H9 (cell line): ENCODE data around the gene HOXB1. TPM values are rescaled to one million over a fixed set of nuclear protein-coding genes. Genes with fewer than 3 reads are reported as not detected.

Experiments
- DNase-seq: peaks from one replicate; pipeline ENCODE4 v3.0.0-alpha.2; 2017
- H2AFZ ChIP-seq: one replicate; pipeline ENCODE4 v1.6.1; 2013; ENCODE audit warnings: mild to moderate bottlenecking, low read length, control low read depth, moderate library complexity
- H2AK5ac ChIP-seq: 2 replicates; pipeline ENCODE4 v1.6.1; 2013; ENCODE audit warnings: low read length, control low read depth, mixed read lengths; ENCODE audit not compliant: insufficient read length
- H2BK120ac ChIP-seq: one replicate; pipeline ENCODE4 v1.6.1; 2013; ENCODE audit warnings: low read depth, mild to moderate bottlenecking, low read length, control low read depth, inconsistent platforms; ENCODE audit not compliant: poor library complexity, severe bottlenecking
- H2BK12ac ChIP-seq: 2 replicates; pipeline ENCODE4 v1.6.1; 2013; ENCODE audit warnings: low read length, control low read depth, mixed read lengths, low read depth; ENCODE audit not compliant: insufficient read length
- H2BK15ac ChIP-seq: 2 replicates; pipeline ENCODE4 v1.6.1; 2013; ENCODE audit warnings: low read depth, low read length, control low read depth
- H2BK20ac ChIP-seq: one replicate; pipeline ENCODE4 v1.6.1; 2013; ENCODE audit warnings: low read depth, mild to moderate bottlenecking, low read length, control low read depth, inconsistent platforms; ENCODE audit not compliant: poor library complexity, severe bottlenecking
- H2BK5ac ChIP-seq: 2 replicates; pipeline ENCODE4 v1.6.1; 2013; ENCODE audit warnings: low read length, control low read depth, mixed read lengths; ENCODE audit not compliant: insufficient read length
- H3K14ac ChIP-seq: 2 replicates; pipeline ENCODE4 v1.6.1; 2013; ENCODE audit warnings: low read length, control low read depth; ENCODE audit not compliant: insufficient read depth
- H3K18ac ChIP-seq: 2 replicates; pipeline ENCODE4 v1.6.1; 2013; ENCODE audit warnings: low read depth, mild to moderate bottlenecking, mixed read lengths, low read length, control low read depth; ENCODE audit not compliant: insufficient read length
- H3K23ac ChIP-seq: 2 replicates; pipeline ENCODE4 v1.6.1; 2013; ENCODE audit warnings: low read length, control low read depth, mixed read lengths, low read depth; ENCODE audit not compliant: insufficient read length
- H3K23me2 ChIP-seq: 2 replicates; pipeline ENCODE4 v1.6.1; 2013; ENCODE audit warnings: low read depth, mild to moderate bottlenecking, mixed read lengths, low read length, control low read depth; ENCODE audit not compliant: insufficient read length, poor library complexity, severe bottlenecking
- H3K27ac ChIP-seq: 2 replicates; pipeline ENCODE4 v1.5.1; 2013; ENCODE audit warnings: low read length, control low read depth, mixed read lengths, low read depth; ENCODE audit not compliant: insufficient read length
- H3K27me3 ChIP-seq: 2 replicates; pipeline ENCODE4 v1.6.1; 2013; ENCODE audit warnings: low read length, control low read depth, inconsistent platforms; ENCODE audit not compliant: insufficient read depth
- H3K4ac ChIP-seq: 2 replicates; pipeline ENCODE4 v1.6.1; 2013; ENCODE audit warnings: low read depth, mild to moderate bottlenecking, control low read depth, inconsistent platforms, low read length, moderate library complexity
- H3K4me1 ChIP-seq: 2 replicates; pipeline ENCODE4 v1.6.1; 2013; ENCODE audit warnings: low read length, control low read depth, inconsistent platforms; ENCODE audit not compliant: insufficient read depth
- H3K4me2 ChIP-seq: 2 replicates; pipeline ENCODE4 v1.6.1; 2013; ENCODE audit warnings: low read length, control low read depth, mixed read lengths; ENCODE audit not compliant: insufficient read length, insufficient read depth
- H3K56ac ChIP-seq: 2 replicates; pipeline ENCODE4 v1.6.1; 2013; ENCODE audit warnings: low read depth, mild to moderate bottlenecking, mixed read lengths, low read length, control low read depth; ENCODE audit not compliant: insufficient read length
- H3K79me1 ChIP-seq: 2 replicates; pipeline ENCODE4 v1.6.1; 2013; ENCODE audit warnings: low read depth, mild to moderate bottlenecking, moderate library complexity, low read length, control low read depth, inconsistent platforms; ENCODE audit not compliant: insufficient read depth, poor library complexity, severe bottlenecking
- H3K79me2 ChIP-seq: 2 replicates; pipeline ENCODE4 v1.6.1; 2013; ENCODE audit warnings: low read length, control low read depth, inconsistent platforms; ENCODE audit not compliant: insufficient read depth
- H3K9ac ChIP-seq: 2 replicates; pipeline ENCODE4 v1.6.1; 2013; ENCODE audit warnings: low read length, control low read depth, mixed read lengths; ENCODE audit not compliant: insufficient read length; ENCODE audit errors: extremely low read depth
- H3K9me3 ChIP-seq: one replicate; pipeline ENCODE4 v1.6.1; 2013; ENCODE audit warnings: low read depth, low read length, inconsistent platforms; ENCODE audit not compliant: control insufficient read depth
- H3T11ph ChIP-seq: one replicate; pipeline ENCODE4 v1.6.1; 2013; ENCODE audit warnings: mild to moderate bottlenecking, low read length, control low read depth, inconsistent platforms
- H4K20me1 ChIP-seq: one replicate; pipeline ENCODE4 v1.6.1; 2013; ENCODE audit not compliant: control insufficient read depth, insufficient read length, insufficient read depth
- H4K5ac ChIP-seq: 2 replicates; pipeline ENCODE4 v1.6.1; 2013; ENCODE audit warnings: low read depth, mild to moderate bottlenecking, mixed read lengths, low read length, control low read depth; ENCODE audit not compliant: insufficient read length
- H4K8ac ChIP-seq: replicated peaks from 2 replicates; pipeline ENCODE4 v1.6.1; 2013; ENCODE audit warnings: low read length, control low read depth, mixed read lengths, low read depth; ENCODE audit not compliant: insufficient read length
- H4K91ac ChIP-seq: 2 replicates; pipeline ENCODE4 v1.6.1; 2013; ENCODE audit warnings: low read depth, mild to moderate bottlenecking, moderate library complexity, mixed read lengths, low read length, control low read depth; ENCODE audit not compliant: insufficient read length
- H3K27ac Mint-ChIP-seq, 3 experiments: 2 replicates in 2 of 3; 3 replicates in 1 of 3; pipeline ENCODE4 v1.8.0; 2020 to 2021; ENCODE audit warnings: mixed read lengths in 3 of 3, mild to moderate bottlenecking in 1 of 3, moderate library complexity in 1 of 3
- H3K27me3 Mint-ChIP-seq: 2 replicates; pipeline ENCODE4 v1.8.0; 2021; ENCODE audit warnings: low read depth, mild to moderate bottlenecking, moderate library complexity, mixed read lengths
- H3K36me3 Mint-ChIP-seq, 3 experiments: 2 replicates in 2 of 3; 3 replicates in 1 of 3; pipeline ENCODE4 v1.8.0; 2020 to 2021; ENCODE audit warnings: low read depth in 3 of 3, mixed read lengths in 3 of 3; ENCODE audit not compliant: insufficient read depth in 1 of 3
- H3K4me1 Mint-ChIP-seq, 2 experiments: 2 replicates each; pipeline ENCODE4 v1.8.0; 2020; ENCODE audit warnings: mixed read lengths in 2 of 2
- H3K4me3 Mint-ChIP-seq, 2 experiments: 2 replicates in 1 of 2; 3 replicates in 1 of 2; pipeline ENCODE4 v1.8.0; 2020 to 2021; ENCODE audit warnings: mild to moderate bottlenecking in 2 of 2, mixed read lengths in 2 of 2, moderate library complexity in 1 of 2
- H3K9me3 Mint-ChIP-seq, 2 experiments: 2 replicates in 1 of 2; 3 replicates in 1 of 2; pipeline ENCODE4 v1.8.0; 2020; ENCODE audit warnings: mild to moderate bottlenecking in 2 of 2, mixed read lengths in 2 of 2, moderate library complexity in 1 of 2
- CTCF ChIP-seq: fragments of 200-600 bp; sonication (generic); conservative IDR thresholded peaks from 3 replicates; pipeline ENCODE4 v1.8.0; 2021; ENCODE audit warnings: antibody characterized with exemption, mild to moderate bottlenecking
- WGBS: extraction: QIAGEN DNeasy Blood & Tissue Kit; methylation state at CpG from one replicate; pipeline ENCODE4 v1.1.7; 2013; ENCODE audit warnings: missing lambda C conversion rate, low lambda C conversion rate, mixed read lengths; ENCODE audit not compliant: insufficient read length; ENCODE audit errors: extremely low coverage; 5-methylcytosine and 5-hydroxymethylcytosine counted together
- total RNA-seq: library from RNA; stranded (reverse); gene quantifications from 2 replicates; pipeline ENCODE4 v1.2.1, GENCODE V29; 2021

HOXB1 gene
- total RNA-seq, 1 experiment from 2014 or later = not detected

GRCh38 chr17:48553826-48554225, 23.0 kb upstream of the HOXB1 start:
- Mint-ChIP-seq H3K27ac (no peak overlapping the region; a peak in 1 of 7 replicates), H3K27me3 (peaks cover 99% of the 10 kb centered on the region), H3K4me1 (peaks cover 16 to 36% of the 10 kb centered on the region in 2 experiments), H3K9me3 (peaks cover 10% of the 10 kb centered on the region in 2 experiments; a peak in 4 of 5 replicates), H3K4me3 (no peak overlapping the region), H3K36me3 (peaks cover 0 to 2% (median 0%) of the 10 kb centered on the region in 3 experiments; a peak in 1 of 7 replicates)
- H3K23ac ChIP-seq = no peak overlapping the region
- H4K5ac ChIP-seq = no peak overlapping the region
- H2BK15ac ChIP-seq = no peak overlapping the region
- H3K27ac ChIP-seq = no peak overlapping the region
- no peaks in the 10 kb centered on the region for H3K79me2 ChIP-seq
- WGBS = no CpG with 5 or more reads among the region's 1 CpG
- H3K9me3 ChIP-seq = no peaks in the 10 kb centered on the region
- no peak overlapping the region for H2BK120ac ChIP-seq
- no peak overlapping the region for H3K9ac ChIP-seq
- no peak overlapping the region for H2BK12ac ChIP-seq
- no peak for DNase-seq
- H3K4me2 ChIP-seq = no peak overlapping the region
- no peak overlapping the region for H2BK5ac ChIP-seq
- no peak overlapping the region for H3K56ac ChIP-seq
- peaks cover 91% of the 10 kb centered on the region for H3K27me3 ChIP-seq
- H3K14ac ChIP-seq = no peak overlapping the region
- no peak overlapping the region for H2AFZ ChIP-seq
- no peaks in the 10 kb centered on the region for H3K79me1 ChIP-seq
- H3K23me2 ChIP-seq = no peaks in the 10 kb centered on the region
- no peak overlapping the region for H4K8ac ChIP-seq
- no peak for TF ChIP-seq CTCF
- H3T11ph ChIP-seq = no peak overlapping the region
- no peaks in the 10 kb centered on the region for H3K4me1 ChIP-seq
- H2AK5ac ChIP-seq = no peak overlapping the region
- no peak overlapping the region for H2BK20ac ChIP-seq
- no peak overlapping the region for H3K18ac ChIP-seq
- no peak overlapping the region for H4K91ac ChIP-seq
- H3K4ac ChIP-seq = no peak overlapping the region
- H4K20me1 ChIP-seq = peaks cover 3% of the 10 kb centered on the region
